H1 (cell line): ENCODE results near the gene MYH11. TPM values are rescaled to one million over a fixed set of nuclear protein-coding genes. Genes with fewer than 3 reads are reported as not detected.
"Not testable (repeated sequence)": the region's sequence is repeated elsewhere in the genome, so short reads cannot be mapped to it uniquely, and the experiment has no call there.

Experiments used
- CTCF ChIA-PET: fragments of 300-600 bp; sonication (Branson Sonifier 250); formaldehyde crosslinking; loops from one replicate; lab custom pipeline; 2021; ENCODE audit not compliant: partially characterized antibody; lab: Charles Lee
- POLR2A ChIA-PET: fragments of 300-600 bp; sonication (Branson Sonifier 250); formaldehyde crosslinking; loops from one replicate; lab custom pipeline; 2021; ENCODE audit warnings: inconsistent platforms; ENCODE audit not compliant: partially characterized antibody; lab: Charles Lee
- DNase-seq, 2 experiments: peaks; one replicate each; pipeline versions ENCODE4 v3.0.0 to v3.0.0-alpha.2; 2010 to 2022; ENCODE audit warnings: low spot score in 2 of 2, low read depth in 1 of 2, mixed read lengths in 1 of 2
- FAIRE-seq: peaks from 2 replicates; lab custom pipeline; 2011; peaks lifted over from hg19 to GRCh38; lab: Jason Lieb, UNC
- H2AFZ ChIP-seq: 2 replicates; pipeline ENCODE4 v1.8.1; 2012; ENCODE audit warnings: low read length, inconsistent platforms
- H2AK5ac ChIP-seq: 2 replicates; pipeline ENCODE4 v1.6.1; 2013; ENCODE audit warnings: low read depth, low read length
- H2BK120ac ChIP-seq: replicated peaks from 2 replicates; pipeline ENCODE3; 2013; ENCODE audit warnings: low read depth, low read length, inconsistent platforms
- H2BK12ac ChIP-seq: 2 replicates; pipeline ENCODE4 v1.6.1; 2013; ENCODE audit warnings: low read depth, low read length
- H2BK15ac ChIP-seq: 2 replicates; pipeline ENCODE4 v1.6.1; 2013; ENCODE audit warnings: low read length
- H2BK20ac ChIP-seq: 2 replicates; pipeline ENCODE4 v1.6.1; 2013; ENCODE audit warnings: low read length
- H2BK5ac ChIP-seq: 2 replicates; pipeline ENCODE4 v1.6.1; 2013; ENCODE audit warnings: low read depth, low read length
- H3K14ac ChIP-seq: 2 replicates; pipeline ENCODE4 v1.6.1; 2013; ENCODE audit warnings: inconsistent platforms; ENCODE audit not compliant: insufficient read length
- H3K18ac ChIP-seq: 2 replicates; pipeline ENCODE4 v1.6.1; 2013; ENCODE audit warnings: low read length; ENCODE audit errors: extremely low read depth
- H3K23ac ChIP-seq: 2 replicates; pipeline ENCODE4 v1.6.1; 2013; ENCODE audit warnings: inconsistent platforms; ENCODE audit not compliant: insufficient read length
- H3K23me2 ChIP-seq: 2 replicates; pipeline ENCODE4 v1.6.1; 2013; ENCODE audit warnings: low read depth, low read length
- H3K27ac ChIP-seq: 2 replicates; pipeline ENCODE4 v1.6.1; 2011; ENCODE audit warnings: low read depth, low read length, inconsistent platforms
- H3K27me3 ChIP-seq, 4 experiments: replicated peaks in 1 of 4; 1 replicate in 1 of 4; 2 replicates in 3 of 4; pipeline versions ENCODE4 v1.6.1 to v1.8.1; 2011 to 2013; ENCODE audit warnings: low read length in 3 of 4, mild to moderate bottlenecking in 3 of 4, inconsistent platforms in 2 of 4, mixed read lengths in 2 of 4, moderate library complexity in 1 of 4; ENCODE audit not compliant: control insufficient read depth in 3 of 4, insufficient read depth in 3 of 4; ENCODE audit errors: extremely low read depth in 1 of 4
- H3K36me3 ChIP-seq, 4 experiments: 2 replicates each; pipeline versions ENCODE4 v1.6.1 to v1.8.1; 2011 to 2013; ENCODE audit warnings: mild to moderate bottlenecking in 4 of 4, low read length in 3 of 4, moderate library complexity in 2 of 4, control low read depth in 1 of 4, inconsistent platforms in 1 of 4; ENCODE audit not compliant: insufficient read depth in 4 of 4, control insufficient read depth in 2 of 4
- H3K4ac ChIP-seq: replicated peaks from 2 replicates; pipeline ENCODE3; 2013; ENCODE audit warnings: low read length, low read depth, mixed read lengths, inconsistent platforms; ENCODE audit not compliant: insufficient read length
- H3K4me1 ChIP-seq, 4 experiments: replicated peaks in 1 of 4; 1 replicate in 1 of 4; 2 replicates in 3 of 4; pipeline versions ENCODE4 v1.6.1 to v1.8.1; 2011 to 2013; ENCODE audit warnings: low read length in 3 of 4, inconsistent platforms in 2 of 4, mixed read lengths in 1 of 4; ENCODE audit not compliant: insufficient read depth in 4 of 4, control insufficient read depth in 3 of 4
- H3K4me2 ChIP-seq, 2 experiments: 2 replicates each; pipeline versions ENCODE4 v1.6.1 to v1.8.1; 2011 to 2013; ENCODE audit warnings: low read depth in 2 of 2, low read length in 2 of 2, control low read depth in 1 of 2, inconsistent platforms in 1 of 2, mild to moderate bottlenecking in 1 of 2; ENCODE audit not compliant: insufficient read depth in 1 of 2
- H3K4me3 ChIP-seq, 4 experiments: fragments of 200-600, 300-600 bp in 1 of 4; sonication (generic), shearing (Covaris generic), sonication (Bioruptor Twin) in 1 of 4; 2 replicates each; pipeline versions ENCODE4 v1.5.1 to v1.8.1; 2011 to 2016; ENCODE audit warnings: low read length in 4 of 4, low read depth in 3 of 4, control low read depth in 2 of 4, inconsistent platforms in 2 of 4, mild to moderate bottlenecking in 2 of 4, mixed read lengths in 1 of 4, moderate library complexity in 1 of 4; ENCODE audit not compliant: insufficient read depth in 2 of 4; ENCODE audit errors: extremely low read depth in 1 of 4
- H3K56ac ChIP-seq: replicated peaks from 2 replicates; pipeline ENCODE3; 2013; ENCODE audit warnings: low read depth, mild to moderate bottlenecking, mixed read lengths, low read length, inconsistent platforms; ENCODE audit not compliant: insufficient read length
- H3K79me1 ChIP-seq: 2 replicates; pipeline ENCODE4 v1.6.1; 2013; ENCODE audit warnings: low read depth, low read length, control low read depth
- H3K79me2 ChIP-seq, 2 experiments: 2 replicates each; pipeline versions ENCODE4 v1.6.1 to v1.8.1; 2012 to 2013; ENCODE audit warnings: low read length in 2 of 2, mild to moderate bottlenecking in 2 of 2, inconsistent platforms in 1 of 2; ENCODE audit not compliant: insufficient read depth in 2 of 2, control insufficient read depth in 1 of 2
- H3K9ac ChIP-seq, 4 experiments: replicated peaks in 1 of 4; 1 replicate in 1 of 4; 2 replicates in 3 of 4; pipeline versions ENCODE4 v1.6.1 to v1.8.1; 2011 to 2013; ENCODE audit warnings: low read depth in 3 of 4, low read length in 3 of 4, control low read depth in 2 of 4, mild to moderate bottlenecking in 2 of 4, moderate library complexity in 2 of 4, inconsistent platforms in 1 of 4; ENCODE audit errors: extremely low read depth in 1 of 4
- H3K9me3 ChIP-seq, 2 experiments: 2 replicates each; pipeline versions ENCODE4 v1.6.1 to v1.8.1; 2012 to 2013; ENCODE audit warnings: mild to moderate bottlenecking in 2 of 2, moderate library complexity in 2 of 2, control low read depth in 1 of 2, inconsistent platforms in 1 of 2, low read depth in 1 of 2, low read length in 1 of 2, mixed read lengths in 1 of 2; ENCODE audit not compliant: insufficient read depth in 2 of 2
- H4K20me1 ChIP-seq, 2 experiments: replicated peaks in 1 of 2; 2 replicates each; pipeline versions ENCODE3 to v1.8.1; 2011 to 2013; ENCODE audit warnings: inconsistent platforms in 2 of 2, low read length in 2 of 2, mild to moderate bottlenecking in 1 of 2; ENCODE audit not compliant: insufficient read depth in 2 of 2, control insufficient read depth in 1 of 2
- H4K5ac ChIP-seq: 2 replicates; pipeline ENCODE4 v1.6.1; 2013; ENCODE audit warnings: low read length, low read depth, mixed read lengths, inconsistent platforms; ENCODE audit not compliant: insufficient read length
- H4K8ac ChIP-seq: 2 replicates; pipeline ENCODE4 v1.8.0; 2013; ENCODE audit warnings: mild to moderate bottlenecking, moderate library complexity, low read length, inconsistent platforms; ENCODE audit not compliant: insufficient read depth; ENCODE audit errors: extremely low read depth
- H4K91ac ChIP-seq: replicated peaks from 2 replicates; pipeline ENCODE3; 2013; ENCODE audit warnings: low read length, mixed read lengths, inconsistent platforms; ENCODE audit not compliant: insufficient read length
- CBX8 ChIP-seq: fragments of 300-800, 300-1000 bp; sonication (generic); IDR thresholded peaks from 2 replicates; pipeline ENCODE4 v1.7.1; 2016; ENCODE audit warnings: low read depth, low read length, borderline replicate concordance
- EP300 ChIP-seq, 2 experiments: IDR thresholded peaks; 1 replicate in 1 of 2; 2 replicates in 1 of 2; pipeline ENCODE4 v1.6.1; 2011 to 2012; ENCODE audit warnings: low read depth in 2 of 2, low read length in 2 of 2, mild to moderate bottlenecking in 2 of 2, borderline replicate concordance in 1 of 2, inconsistent platforms in 1 of 2, moderate library complexity in 1 of 2
- WGBS, 2 experiments: shearing (Covaris generic) in 1 of 2; methylation state at CpG; one replicate each; pipeline versions ENCODE4 v1.1.6 to v1.1.7; 2013 to 2015; ENCODE audit warnings: low lambda C conversion rate in 2 of 2, mixed read lengths in 2 of 2, inconsistent platforms in 1 of 2, low coverage in 1 of 2, missing lambda C conversion rate in 1 of 2; ENCODE audit not compliant: insufficient replicate concordance in 2 of 2, insufficient coverage in 1 of 2, insufficient read length in 1 of 2; ENCODE audit errors: extremely low coverage in 1 of 2, missing lambda C conversion rate in 1 of 2; 5-methylcytosine and 5-hydroxymethylcytosine counted together
- polyA plus RNA-seq, 7 experiments: library from polyadenylated mRNA; depleted of rRNA in 3 of 7; stranded (reverse) in 5 of 7; unstranded in 2 of 7; fragments of >200 nt in 5 of 7; fragments of 200-250 nt in 2 of 7; gene quantifications; 1 replicate in 5 of 7; 2 replicates in 1 of 7; 4 replicates in 1 of 7; pipeline versions ENCODE4 v1.2.1 to v1.2.3, GENCODE V29; 2011 to 2013; ENCODE audit warnings: missing spikeins in 2 of 7, mixed read lengths in 2 of 7
- total RNA-seq: library from RNA; stranded (reverse); fragmentation: NEBNext Ultra II Directional; extraction: Animal tissue kit (Norgen Biotek cat#: 25700); gene quantifications from 2 replicates; pipeline ENCODE4 v1.2.1, GENCODE V29; 2021

MYH11 gene
- total and polyA plus RNA-seq, 2 of the 8 experiments (the other 6 are each of a cell fraction or from before 2014, with no cell fraction given): 0.11 to 0.78 TPM

GRCh38 chr16:15816228-15816627 lies 40.6 kb downstream of the MYH11 start:
- H3K18ac ChIP-seq: no peak overlapping the region
- H3K4me3 ChIP-seq: no peak overlapping the region
- H3K23me2 ChIP-seq: no peaks in the 10 kb centered on the region
- no peak overlapping the region for H4K8ac ChIP-seq
- no peak overlapping the region for H2BK12ac ChIP-seq
- no peak for TF ChIP-seq CBX8
- no peak for TF ChIP-seq EP300 (IDR thresholded peaks at IDR 0.05; ENCODE audit: borderline replicate concordance in 1 of 2, low read depth in 2 of 2, low read length in 2 of 2)
- TF ChIP-seq, all 59 proteins: peak for 0
- Histone ChIP-seq H2AFZ (no peak overlapping the region), H2AK5ac (no peak overlapping the region), H3K9ac (no peak overlapping the region), H3K27ac (no peak overlapping the region), H3K36me3 (no peaks in the 10 kb centered on the region), H4K5ac (no peak overlapping the region), H3K56ac (no peak overlapping the region), H3K4ac (no peak overlapping the region), H2BK15ac (no peak overlapping the region), H3K4me1 (no peaks in the 10 kb centered on the region), H3K23ac (no peak overlapping the region), H3K14ac (no peak overlapping the region), H4K20me1 (no peaks in the 10 kb centered on the region), H3K27me3 (no peaks in the 10 kb centered on the region), H3K79me2 (no peaks in the 10 kb centered on the region), H3K79me1 (no peaks in the 10 kb centered on the region), H2BK20ac (no peak overlapping the region), H3K9me3 (peaks cover 4 to 13% of the 10 kb centered on the region in 2 experiments; a peak in 1 of 4 replicates), H2BK5ac (no peak overlapping the region), H4K91ac (no peak overlapping the region), H3K4me2 (no peak overlapping the region), H2BK120ac (no peak overlapping the region)
- ChIA-PET CTCF (interaction anchor here (0.7 to 4.0 kb wide), 3 partner anchors 10 to 332 kb away, joined by 3 to 23 read pairs (median 3); no protein-coding TSS in a partner anchor), POLR2A (no interaction called here)
- FAIRE-seq: no peak
- no peak for DNase-seq

GRCh38 chr16:15812401-15812750 lies 44.5 kb downstream of the MYH11 start:
- H4K20me1 ChIP-seq, H3K4me3 ChIP-seq, H3K9ac ChIP-seq, H2BK120ac ChIP-seq, H3K4ac ChIP-seq, H3K9me3 ChIP-seq, FAIRE-seq, H3K27me3 ChIP-seq, H3K14ac ChIP-seq, H3K23me2 ChIP-seq, H3K23ac ChIP-seq, H3K79me1 ChIP-seq, H3K56ac ChIP-seq, H2BK12ac ChIP-seq, H3K79me2 ChIP-seq, H2AK5ac ChIP-seq, H2BK20ac ChIP-seq, H4K91ac ChIP-seq, H2AFZ ChIP-seq, DNase-seq, H3K18ac ChIP-seq, H3K27ac ChIP-seq, H2BK15ac ChIP-seq, H4K8ac ChIP-seq, H2BK5ac ChIP-seq, H4K5ac ChIP-seq, H3K4me2 ChIP-seq, H3K36me3 ChIP-seq: not testable (repeated sequence)
- POLR2A ChIA-PET: interaction anchor here (1.2 kb wide), 1 partner anchor 46 kb away, joined by 3 read pairs; no protein-coding TSS in a partner anchor
- CTCF ChIA-PET: interaction anchor here (0.8 to 3.9 kb wide), 6 partner anchors 10 to 371 kb away, joined by 3 to 18 read pairs (median 6); no protein-coding TSS in a partner anchor
- 91% methylated on average over 3 of the region's 3 CpGs; no CpG with 5 or more reads in 1 of the 2 experiments for WGBS, 2 experiments
- peaks cover 0 to 10% (median 6%) of the 10 kb centered on the region in 4 experiments; a peak in 6 of 7 replicates for H3K4me1 ChIP-seq
